ENCODE measurements around the gene GPR142. TPM values are rescaled to one million over a fixed set of nuclear protein-coding genes. Genes with fewer than 3 reads are reported as not detected.

GPR142 gene
- total and polyA plus RNA-seq, 2 of the 13 experiments (the other 11 are each of a cell fraction or from before 2014, with no cell fraction given), result not detected

DNA sequence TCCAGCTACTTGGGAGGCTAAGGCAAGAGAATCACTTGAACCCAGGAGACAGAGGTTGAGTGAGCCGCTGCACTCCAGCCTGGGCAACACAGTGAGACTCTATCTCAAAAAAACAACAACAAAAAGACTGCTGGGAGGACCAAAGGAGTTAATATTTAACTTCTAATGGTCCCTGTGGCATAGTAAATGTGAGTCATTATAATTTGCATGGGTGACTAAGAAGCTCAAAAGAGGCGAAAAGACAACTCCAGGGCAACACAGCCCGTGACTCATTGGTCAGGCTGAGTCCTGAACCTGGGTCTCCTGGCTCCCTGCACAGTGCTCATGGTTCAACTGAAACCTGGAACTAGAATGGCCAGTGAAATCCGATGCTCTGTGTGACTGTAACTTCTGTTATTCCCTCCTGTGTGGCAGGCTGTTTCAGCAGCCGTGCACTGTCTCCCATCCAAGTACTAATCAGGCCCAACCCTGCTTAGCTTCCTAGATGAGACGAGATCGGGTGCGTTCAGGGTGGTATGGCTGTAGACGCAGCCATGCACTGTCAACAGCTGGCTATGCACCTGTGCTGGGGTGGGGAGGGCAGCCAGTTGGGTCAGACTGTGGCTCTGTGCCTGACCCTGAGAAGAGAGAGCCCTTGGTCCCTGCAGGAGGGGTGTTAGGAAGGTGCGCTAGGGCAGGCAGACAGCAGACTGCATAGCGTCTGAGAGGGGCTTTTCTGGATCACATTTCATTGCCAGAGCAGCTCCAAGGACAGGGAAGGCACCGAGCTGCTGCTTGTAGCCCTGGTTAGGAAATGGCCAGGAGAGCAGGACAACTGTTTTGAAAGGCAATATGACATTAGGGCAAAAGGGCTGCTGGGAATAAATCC is 50.1 kb downstream of the GPR142 start (continued):
- TF ChIP-seq MTA1 (CRISPR knock-in tag; IDR thresholded peaks at IDR 0.05; ENCODE audit: borderline replicate concordance) (no peak), ZFP36 (IDR thresholded peaks at IDR 0.05; ENCODE audit: borderline replicate concordance, low read depth, low read length, partially characterized antibody) (no peak), ATM (IDR thresholded peaks at IDR 0.05; ENCODE audit: borderline replicate concordance) (no peak), ZNF510 (CRISPR knock-in tag; IDR thresholded peaks at IDR 0.05; ENCODE audit: low read depth) (no peak), TOPORS (CRISPR knock-in tag; IDR thresholded peaks at IDR 0.05) (0 out of 2 replicates have a peak, but pooled peaks have one; percentile 59), TSC22D2 (CRISPR knock-in tag; IDR thresholded peaks at IDR 0.05; ENCODE audit: borderline replicate concordance) (peak; percentile 24; the same call in 1 of the 2 replicates), ZNF207 (IDR thresholded peaks at IDR 0.05; ENCODE audit: borderline replicate concordance) (no peak), EZH2 (conservative IDR thresholded peaks at IDR 0.05; ENCODE audit: low read depth, low read length) (no peak), ZNF878 (CRISPR knock-in tag; IDR thresholded peaks at IDR 0.05) (no peak), RBM39 (IDR thresholded peaks at IDR 0.05; ENCODE audit: low read depth, low read length, poor library complexity, severe bottlenecking) (no peak), MLLT10 (CRISPR knock-in tag; IDR thresholded peaks at IDR 0.05) (no peak)
- TF ChIP-seq, protein P1, sequence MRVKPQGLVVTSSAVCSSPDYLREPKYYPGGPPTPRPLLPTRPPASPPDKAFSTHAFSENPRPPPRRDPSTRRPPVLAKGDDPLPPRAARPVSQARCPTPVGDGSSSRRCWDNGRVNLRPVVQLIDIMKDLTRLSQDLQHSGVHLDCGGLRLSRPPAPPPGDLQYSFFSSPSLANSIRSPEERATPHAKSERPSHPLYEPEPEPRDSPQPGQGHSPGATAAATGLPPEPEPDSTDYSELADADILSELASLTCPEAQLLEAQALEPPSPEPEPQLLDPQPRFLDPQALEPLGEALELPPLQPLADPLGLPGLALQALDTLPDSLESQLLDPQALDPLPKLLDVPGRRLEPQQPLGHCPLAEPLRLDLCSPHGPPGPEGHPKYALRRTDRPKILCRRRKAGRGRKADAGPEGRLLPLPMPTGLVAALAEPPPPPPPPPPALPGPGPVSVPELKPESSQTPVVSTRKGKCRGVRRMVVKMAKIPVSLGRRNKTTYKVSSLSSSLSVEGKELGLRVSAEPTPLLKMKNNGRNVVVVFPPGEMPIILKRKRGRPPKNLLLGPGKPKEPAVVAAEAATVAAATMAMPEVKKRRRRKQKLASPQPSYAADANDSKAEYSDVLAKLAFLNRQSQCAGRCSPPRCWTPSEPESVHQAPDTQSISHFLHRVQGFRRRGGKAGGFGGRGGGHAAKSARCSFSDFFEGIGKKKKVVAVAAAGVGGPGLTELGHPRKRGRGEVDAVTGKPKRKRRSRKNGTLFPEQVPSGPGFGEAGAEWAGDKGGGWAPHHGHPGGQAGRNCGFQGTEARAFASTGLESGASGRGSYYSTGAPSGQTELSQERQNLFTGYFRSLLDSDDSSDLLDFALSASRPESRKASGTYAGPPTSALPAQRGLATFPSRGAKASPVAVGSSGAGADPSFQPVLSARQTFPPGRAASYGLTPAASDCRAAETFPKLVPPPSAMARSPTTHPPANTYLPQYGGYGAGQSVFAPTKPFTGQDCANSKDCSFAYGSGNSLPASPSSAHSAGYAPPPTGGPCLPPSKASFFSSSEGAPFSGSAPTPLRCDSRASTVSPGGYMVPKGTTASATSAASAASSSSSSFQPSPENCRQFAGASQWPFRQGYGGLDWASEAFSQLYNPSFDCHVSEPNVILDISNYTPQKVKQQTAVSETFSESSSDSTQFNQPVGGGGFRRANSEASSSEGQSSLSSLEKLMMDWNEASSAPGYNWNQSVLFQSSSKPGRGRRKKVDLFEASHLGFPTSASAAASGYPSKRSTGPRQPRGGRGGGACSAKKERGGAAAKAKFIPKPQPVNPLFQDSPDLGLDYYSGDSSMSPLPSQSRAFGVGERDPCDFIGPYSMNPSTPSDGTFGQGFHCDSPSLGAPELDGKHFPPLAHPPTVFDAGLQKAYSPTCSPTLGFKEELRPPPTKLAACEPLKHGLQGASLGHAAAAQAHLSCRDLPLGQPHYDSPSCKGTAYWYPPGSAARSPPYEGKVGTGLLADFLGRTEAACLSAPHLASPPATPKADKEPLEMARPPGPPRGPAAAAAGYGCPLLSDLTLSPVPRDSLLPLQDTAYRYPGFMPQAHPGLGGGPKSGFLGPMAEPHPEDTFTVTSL (CRISPR knock-in tag; IDR thresholded peaks at IDR 0.05; ENCODE audit: borderline replicate concordance), result no peak
- TF ChIP-seq, protein P2, sequence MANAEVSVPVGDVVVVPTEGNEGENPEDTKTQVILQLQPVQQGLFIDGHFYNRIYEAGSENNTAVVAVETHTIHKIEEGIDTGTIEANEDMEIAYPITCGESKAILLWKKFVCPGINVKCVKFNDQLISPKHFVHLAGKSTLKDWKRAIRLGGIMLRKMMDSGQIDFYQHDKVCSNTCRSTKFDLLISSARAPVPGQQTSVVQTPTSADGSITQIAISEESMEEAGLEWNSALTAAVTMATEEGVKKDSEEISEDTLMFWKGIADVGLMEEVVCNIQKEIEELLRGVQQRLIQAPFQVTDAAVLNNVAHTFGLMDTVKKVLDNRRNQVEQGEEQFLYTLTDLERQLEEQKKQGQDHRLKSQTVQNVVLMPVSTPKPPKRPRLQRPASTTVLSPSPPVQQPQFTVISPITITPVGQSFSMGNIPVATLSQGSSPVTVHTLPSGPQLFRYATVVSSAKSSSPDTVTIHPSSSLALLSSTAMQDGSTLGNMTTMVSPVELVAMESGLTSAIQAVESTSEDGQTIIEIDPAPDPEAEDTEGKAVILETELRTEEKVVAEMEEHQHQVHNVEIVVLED (CRISPR knock-in tag; IDR thresholded peaks at IDR 0.05; ENCODE audit: borderline replicate concordance), result no peak
- TF ChIP-seq, protein P3, sequence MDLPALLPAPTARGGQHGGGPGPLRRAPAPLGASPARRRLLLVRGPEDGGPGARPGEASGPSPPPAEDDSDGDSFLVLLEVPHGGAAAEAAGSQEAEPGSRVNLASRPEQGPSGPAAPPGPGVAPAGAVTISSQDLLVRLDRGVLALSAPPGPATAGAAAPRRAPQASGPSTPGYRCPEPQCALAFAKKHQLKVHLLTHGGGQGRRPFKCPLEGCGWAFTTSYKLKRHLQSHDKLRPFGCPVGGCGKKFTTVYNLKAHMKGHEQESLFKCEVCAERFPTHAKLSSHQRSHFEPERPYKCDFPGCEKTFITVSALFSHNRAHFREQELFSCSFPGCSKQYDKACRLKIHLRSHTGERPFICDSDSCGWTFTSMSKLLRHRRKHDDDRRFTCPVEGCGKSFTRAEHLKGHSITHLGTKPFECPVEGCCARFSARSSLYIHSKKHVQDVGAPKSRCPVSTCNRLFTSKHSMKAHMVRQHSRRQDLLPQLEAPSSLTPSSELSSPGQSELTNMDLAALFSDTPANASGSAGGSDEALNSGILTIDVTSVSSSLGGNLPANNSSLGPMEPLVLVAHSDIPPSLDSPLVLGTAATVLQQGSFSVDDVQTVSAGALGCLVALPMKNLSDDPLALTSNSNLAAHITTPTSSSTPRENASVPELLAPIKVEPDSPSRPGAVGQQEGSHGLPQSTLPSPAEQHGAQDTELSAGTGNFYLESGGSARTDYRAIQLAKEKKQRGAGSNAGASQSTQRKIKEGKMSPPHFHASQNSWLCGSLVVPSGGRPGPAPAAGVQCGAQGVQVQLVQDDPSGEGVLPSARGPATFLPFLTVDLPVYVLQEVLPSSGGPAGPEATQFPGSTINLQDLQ (CRISPR knock-in tag; IDR thresholded peaks at IDR 0.05), result no peak
- TF ChIP-seq, protein P4, sequence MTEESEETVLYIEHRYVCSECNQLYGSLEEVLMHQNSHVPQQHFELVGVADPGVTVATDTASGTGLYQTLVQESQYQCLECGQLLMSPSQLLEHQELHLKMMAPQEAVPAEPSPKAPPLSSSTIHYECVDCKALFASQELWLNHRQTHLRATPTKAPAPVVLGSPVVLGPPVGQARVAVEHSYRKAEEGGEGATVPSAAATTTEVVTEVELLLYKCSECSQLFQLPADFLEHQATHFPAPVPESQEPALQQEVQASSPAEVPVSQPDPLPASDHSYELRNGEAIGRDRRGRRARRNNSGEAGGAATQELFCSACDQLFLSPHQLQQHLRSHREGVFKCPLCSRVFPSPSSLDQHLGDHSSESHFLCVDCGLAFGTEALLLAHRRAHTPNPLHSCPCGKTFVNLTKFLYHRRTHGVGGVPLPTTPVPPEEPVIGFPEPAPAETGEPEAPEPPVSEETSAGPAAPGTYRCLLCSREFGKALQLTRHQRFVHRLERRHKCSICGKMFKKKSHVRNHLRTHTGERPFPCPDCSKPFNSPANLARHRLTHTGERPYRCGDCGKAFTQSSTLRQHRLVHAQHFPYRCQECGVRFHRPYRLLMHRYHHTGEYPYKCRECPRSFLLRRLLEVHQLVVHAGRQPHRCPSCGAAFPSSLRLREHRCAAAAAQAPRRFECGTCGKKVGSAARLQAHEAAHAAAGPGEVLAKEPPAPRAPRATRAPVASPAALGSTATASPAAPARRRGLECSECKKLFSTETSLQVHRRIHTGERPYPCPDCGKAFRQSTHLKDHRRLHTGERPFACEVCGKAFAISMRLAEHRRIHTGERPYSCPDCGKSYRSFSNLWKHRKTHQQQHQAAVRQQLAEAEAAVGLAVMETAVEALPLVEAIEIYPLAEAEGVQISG (CRISPR knock-in tag; IDR thresholded peaks at IDR 0.05), result peak; percentile 55; the same call in 1 of the 2 replicates

Measured in HepG2 (cell line).